Activated CD4-positive, alpha-beta T cell treated with anti-CD3 and anti-CD28 coated beads for 24 hours (primary cell): Measurements from ENCODE around the gene KRTAP2-2.

Experiments
- DNase-seq, 2 donors: peaks; one replicate each; pipeline ENCODE4 v3.0.0-alpha.2; 2020; ENCODE audit warnings: low read depth in 2 of 2

KRTAP2-2 gene

GRCh38 chr17:41024697-41025096 lies 30.3 kb downstream of the KRTAP2-2 start:
- no peak for DNase-seq

- no peak for DNase-seq
These were observed 34.7 kb downstream of the KRTAP2-2 start for GRCh38 chr17:41020336-41020735.

GRCh38 chr17:41019415-41019814 lies 35.6 kb downstream of the KRTAP2-2 start:
- no peak for DNase-seq

- no peak for DNase-seq
These were observed 36.5 kb downstream of the KRTAP2-2 start for GRCh38 chr17:41018541-41018940.

GRCh38 chr17:41016578-41017215 lies 38.3 kb downstream of the KRTAP2-2 start:
- no peak for DNase-seq

- DNase-seq = no peak
These were observed 39.6 kb downstream of the KRTAP2-2 start for GRCh38 chr17:41015454-41015853.

- no peak for DNase-seq
These were observed 41.4 kb downstream of the KRTAP2-2 start for GRCh38 chr17:41013606-41014005.

GRCh38 chr17:41013181-41013580 lies 41.8 kb downstream of the KRTAP2-2 start:
- no peak for DNase-seq

GRCh38 chr17:41012326-41013120 lies 42.5 kb downstream of the KRTAP2-2 start:
- DNase-seq = no peak

GRCh38 chr17:41010441-41010840 lies 44.6 kb downstream of the KRTAP2-2 start:
- DNase-seq = no peak

GRCh38 chr17:41009936-41010335 lies 45.1 kb downstream of the KRTAP2-2 start:
- no peak for DNase-seq

- DNase-seq = no peak
These were observed 45.7 kb downstream of the KRTAP2-2 start for GRCh38 chr17:41009301-41009760.

GRCh38 chr17:41008811-41009210 lies 46.2 kb downstream of the KRTAP2-2 start, which contains the start of gene KRTAP3-1:
Gene KRTAP3-1, minus strand, starts transcription at chr17:41009128. Its CDS starts 54 bp downstream, at chr17:41009074.
- no peak for DNase-seq
